Testis (tissue), 2 donors: Measurements from ENCODE around the gene IL17RD.

Source experiments
- POLR2A ChIP-seq: fragments of 450-650 bp; IDR thresholded peaks from one replicate; pipeline ENCODE4 v1.6.1; 2017; ENCODE audit warnings: antibody characterized with exemption, mild to moderate bottlenecking, moderate library complexity
- TF ChIP-seq, protein P1 (sequence below), 3 experiments: fragments of 450-650 bp in 2 of 3; fragments of 200-600 bp in 1 of 3; sonication (generic) in 1 of 3; IDR thresholded peaks; one replicate each; pipeline ENCODE4 v1.5.1; 2016 to 2019; ENCODE audit warnings: antibody characterized with exemption in 3 of 3, mild to moderate bottlenecking in 2 of 3, moderate library complexity in 1 of 3

- no peak for TF ChIP-seq POLR2A
- TF ChIP-seq, protein P1, sequence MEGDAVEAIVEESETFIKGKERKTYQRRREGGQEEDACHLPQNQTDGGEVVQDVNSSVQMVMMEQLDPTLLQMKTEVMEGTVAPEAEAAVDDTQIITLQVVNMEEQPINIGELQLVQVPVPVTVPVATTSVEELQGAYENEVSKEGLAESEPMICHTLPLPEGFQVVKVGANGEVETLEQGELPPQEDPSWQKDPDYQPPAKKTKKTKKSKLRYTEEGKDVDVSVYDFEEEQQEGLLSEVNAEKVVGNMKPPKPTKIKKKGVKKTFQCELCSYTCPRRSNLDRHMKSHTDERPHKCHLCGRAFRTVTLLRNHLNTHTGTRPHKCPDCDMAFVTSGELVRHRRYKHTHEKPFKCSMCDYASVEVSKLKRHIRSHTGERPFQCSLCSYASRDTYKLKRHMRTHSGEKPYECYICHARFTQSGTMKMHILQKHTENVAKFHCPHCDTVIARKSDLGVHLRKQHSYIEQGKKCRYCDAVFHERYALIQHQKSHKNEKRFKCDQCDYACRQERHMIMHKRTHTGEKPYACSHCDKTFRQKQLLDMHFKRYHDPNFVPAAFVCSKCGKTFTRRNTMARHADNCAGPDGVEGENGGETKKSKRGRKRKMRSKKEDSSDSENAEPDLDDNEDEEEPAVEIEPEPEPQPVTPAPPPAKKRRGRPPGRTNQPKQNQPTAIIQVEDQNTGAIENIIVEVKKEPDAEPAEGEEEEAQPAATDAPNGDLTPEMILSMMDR (IDR thresholded peaks at IDR 0.05) = no peak
Observed at GRCh38 chr3:57041674-57042073, 123.5 kb downstream of the IL17RD start.
